ENCODE data around the gene OR10C1. TPM values are rescaled to one million over a fixed set of nuclear protein-coding genes. Genes with fewer than 3 reads are reported as not detected.

The OR10C1 gene
- total RNA-seq, 1 experiment from 2014 or later = not detected

GRCh38 chr6:29488874-29489273, 49.8 kb downstream of the OR10C1 start:
- Histone ChIP-seq H3K27me3 (ENCODE audit: control insufficient read depth, insufficient read depth, low read length) (no peaks in the 10 kb centered on the region), H3K36me3 (replicated peaks; ENCODE audit: control insufficient read depth, insufficient read depth, low read length) (no peaks in the 10 kb centered on the region), H3K4me3 (ENCODE audit: insufficient read depth, low read depth, low read length) (no peak overlapping the region)
- no peak for DNase-seq

DNA sequence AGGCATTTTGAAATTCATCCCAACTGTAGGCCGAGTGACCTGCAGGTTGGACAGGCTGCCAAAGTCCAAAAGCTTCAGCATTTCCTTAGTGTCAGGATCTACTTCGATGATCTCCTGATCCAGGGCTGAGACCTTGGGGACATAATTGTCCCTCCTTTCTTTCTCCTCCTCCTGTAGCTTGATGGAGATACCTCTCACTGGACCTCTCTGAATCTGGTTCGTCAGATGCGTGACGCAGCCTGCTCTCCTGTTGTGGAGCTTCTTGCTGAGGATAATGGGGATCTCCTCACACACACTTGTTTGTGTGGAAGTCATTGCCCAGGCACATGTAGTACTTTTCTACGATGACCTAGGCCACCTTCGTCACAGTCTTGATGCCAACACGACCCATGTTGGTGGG, 50.2 kb downstream of the OR10C1 start:
- Histone ChIP-seq H3K4me3 (ENCODE audit: insufficient read depth, low read depth, low read length) (no peak overlapping the region), H3K27me3 (ENCODE audit: control insufficient read depth, insufficient read depth, low read length) (no peaks in the 10 kb centered on the region), H3K36me3 (replicated peaks; ENCODE audit: control insufficient read depth, insufficient read depth, low read length) (no peaks in the 10 kb centered on the region)
- no peak for DNase-seq

DNA sequence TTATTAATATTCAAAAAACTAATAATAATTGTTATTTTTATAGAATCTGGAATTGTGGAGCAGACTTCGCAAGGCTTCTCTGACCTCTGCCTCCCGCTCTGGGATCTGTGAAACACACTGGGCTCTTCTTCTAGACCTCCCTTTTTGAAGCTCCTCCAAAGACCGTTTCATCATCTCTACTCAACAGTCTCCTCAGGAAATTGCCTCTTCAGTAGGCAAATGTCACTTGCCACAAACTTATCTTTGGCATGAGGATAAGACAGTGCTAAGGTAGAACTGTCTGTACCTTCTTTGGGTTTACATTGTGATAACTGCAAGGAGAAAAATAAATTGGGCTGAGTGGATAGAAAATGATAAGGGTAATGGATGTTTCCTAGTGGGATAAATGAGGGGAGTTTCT, 50.9 kb downstream of the OR10C1 start:
- no peaks in the 10 kb centered on the region for H3K27me3 ChIP-seq (ENCODE audit: control insufficient read depth, insufficient read depth, low read length)
- H3K36me3 ChIP-seq (replicated peaks; ENCODE audit: control insufficient read depth, insufficient read depth, low read length) = no peaks in the 10 kb centered on the region
- DNase-seq = no peak
- H3K4me3 ChIP-seq (ENCODE audit: insufficient read depth, low read depth, low read length) = no peak overlapping the region

- H3K4me3 ChIP-seq (ENCODE audit: insufficient read depth, low read depth, low read length) = no peak overlapping the region
- no peaks in the 10 kb centered on the region for H3K36me3 ChIP-seq (replicated peaks; ENCODE audit: control insufficient read depth, insufficient read depth, low read length)
- H3K27me3 ChIP-seq (ENCODE audit: control insufficient read depth, insufficient read depth, low read length) = no peaks in the 10 kb centered on the region
- no peak for DNase-seq
Measured at GRCh38 chr6:29490552-29490951, 51.4 kb downstream of the OR10C1 start.

Other genes starting within 250 kb of the OR10C1 start
- not detected in 2 replicates for gene OR14J1, start 137.6 kb upstream of the OR10C1 start, total RNA-seq (2014; rRNA removed; shearing (Covaris generic))
- gene OR5V1, start 70.4 kb upstream of the OR10C1 start, total RNA-seq (2014; rRNA removed; shearing (Covaris generic)) = not detected in 2 replicates
- not detected in 2 replicates for gene OR12D3, start 64.0 kb upstream of the OR10C1 start, total RNA-seq (2014; rRNA removed; shearing (Covaris generic))
- gene OR12D2, start 43.7 kb upstream of the OR10C1 start, total RNA-seq (2014; rRNA removed; shearing (Covaris generic)) = not detected in 2 replicates
- not detected in 2 replicates for gene OR12D1, start 24.4 kb upstream of the OR10C1 start, total RNA-seq (2014; rRNA removed; shearing (Covaris generic))
- gene OR11A1, start 17.8 kb downstream of the OR10C1 start, total RNA-seq (2014; rRNA removed; shearing (Covaris generic)) = not detected in 2 replicates
- not detected in 2 replicates for gene OR2H1, start 17.8 kb downstream of the OR10C1 start, total RNA-seq (2014; rRNA removed; shearing (Covaris generic))
- not detected in 2 replicates for gene MAS1L, start 48.6 kb downstream of the OR10C1 start, total RNA-seq (2014; rRNA removed; shearing (Covaris generic))
- gene UBD, start 120.4 kb downstream of the OR10C1 start, total RNA-seq (2014; rRNA removed; shearing (Covaris generic)) = not detected in 2 replicates
- gene OR2H2, start 145.8 kb downstream of the OR10C1 start, total RNA-seq (2014; rRNA removed; shearing (Covaris generic)) = not detected in 2 replicates
- gene GABBR1, start 193.9 kb downstream of the OR10C1 start, total RNA-seq (2014; rRNA removed; shearing (Covaris generic)) = 21.8 and 23.2 TPM in 2 replicates
- gene MOG, start 217.8 kb downstream of the OR10C1 start, total RNA-seq (2014; rRNA removed; shearing (Covaris generic)) = 1.4 and 2.0 TPM in 2 replicates
- 0.10 and 0.74 TPM in 2 replicates for gene ZFP57, start 241.8 kb downstream of the OR10C1 start, total RNA-seq (2014; rRNA removed; shearing (Covaris generic))

Data from H7 (cell line).